Measurements from ENCODE around the gene HMCN2.

DNA sequence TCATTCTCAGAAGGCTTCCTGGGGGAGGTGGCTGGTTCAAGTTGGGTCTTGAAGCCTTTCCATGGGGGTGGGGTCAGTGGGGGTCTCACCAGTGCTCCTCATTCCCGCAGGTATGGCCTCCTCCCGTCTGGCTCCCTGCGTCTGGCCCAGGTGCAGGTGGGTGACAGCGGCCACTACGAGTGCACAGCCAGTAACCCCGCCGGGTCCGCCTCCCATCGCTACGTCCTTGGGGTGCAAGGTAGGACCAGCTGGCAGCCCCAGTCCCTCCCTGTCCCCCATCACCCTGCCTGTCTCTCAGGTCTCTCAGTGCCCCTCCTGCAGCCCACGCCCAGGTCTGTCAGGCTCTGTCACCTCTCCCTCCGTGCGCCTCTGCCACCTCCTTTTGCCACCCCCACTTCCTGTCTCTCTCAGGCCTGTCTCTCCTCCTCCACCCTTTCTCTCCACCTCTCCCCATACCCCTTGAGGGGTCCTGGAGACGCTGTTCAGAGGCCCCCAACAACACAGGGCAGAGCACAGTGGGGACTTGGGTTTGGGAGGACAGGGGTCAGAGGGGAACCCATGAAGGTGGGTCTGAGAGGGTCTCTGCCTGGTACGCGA lies 72.3 kb downstream of the HMCN2 start:
- TF ChIP-seq, protein P1, sequence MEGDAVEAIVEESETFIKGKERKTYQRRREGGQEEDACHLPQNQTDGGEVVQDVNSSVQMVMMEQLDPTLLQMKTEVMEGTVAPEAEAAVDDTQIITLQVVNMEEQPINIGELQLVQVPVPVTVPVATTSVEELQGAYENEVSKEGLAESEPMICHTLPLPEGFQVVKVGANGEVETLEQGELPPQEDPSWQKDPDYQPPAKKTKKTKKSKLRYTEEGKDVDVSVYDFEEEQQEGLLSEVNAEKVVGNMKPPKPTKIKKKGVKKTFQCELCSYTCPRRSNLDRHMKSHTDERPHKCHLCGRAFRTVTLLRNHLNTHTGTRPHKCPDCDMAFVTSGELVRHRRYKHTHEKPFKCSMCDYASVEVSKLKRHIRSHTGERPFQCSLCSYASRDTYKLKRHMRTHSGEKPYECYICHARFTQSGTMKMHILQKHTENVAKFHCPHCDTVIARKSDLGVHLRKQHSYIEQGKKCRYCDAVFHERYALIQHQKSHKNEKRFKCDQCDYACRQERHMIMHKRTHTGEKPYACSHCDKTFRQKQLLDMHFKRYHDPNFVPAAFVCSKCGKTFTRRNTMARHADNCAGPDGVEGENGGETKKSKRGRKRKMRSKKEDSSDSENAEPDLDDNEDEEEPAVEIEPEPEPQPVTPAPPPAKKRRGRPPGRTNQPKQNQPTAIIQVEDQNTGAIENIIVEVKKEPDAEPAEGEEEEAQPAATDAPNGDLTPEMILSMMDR (IDR thresholded peaks at IDR 0.05), result no peak
- TF ChIP-seq POLR2AphosphoS5 (IDR thresholded peaks at IDR 0.05), result no peak

Measured in prostate gland (tissue), 2 donors.